Ascending aorta (tissue), 2 donors: ENCODE data around the gene TNIK. TPM values are rescaled to one million over a fixed set of nuclear protein-coding genes. Genes with fewer than 3 reads are reported as not detected.

Experiments
- DNase-seq, 2 donors: peaks; one replicate each; pipeline ENCODE4 v3.0.0-alpha.2; 2019; ENCODE audit warnings: low spot score in 2 of 2
- H3K27ac ChIP-seq, 2 donors: fragments of 200-600 bp; sonication (generic); one replicate each; pipeline ENCODE4 v1.5.1; 2016 to 2017; ENCODE audit warnings: mild to moderate bottlenecking in 1 of 2
- H3K27me3 ChIP-seq: fragments of 200-600 bp; sonication (generic); one replicate; pipeline ENCODE4 v1.5.1; 2017
- H3K36me3 ChIP-seq, 2 donors: fragments of 200-600 bp; sonication (generic); one replicate each; pipeline ENCODE4 v1.5.1; 2016
- H3K4me1 ChIP-seq, 2 donors: fragments of 200-600 bp; sonication (generic); one replicate each; pipeline ENCODE4 v1.5.1; 2016 to 2017; ENCODE audit warnings: mild to moderate bottlenecking in 1 of 2
- H3K4me3 ChIP-seq, 2 donors: fragments of 200-600 bp; sonication (generic); one replicate each; pipeline ENCODE4 v1.5.1; 2016 to 2017; ENCODE audit warnings: mild to moderate bottlenecking in 1 of 2
- H3K9me3 ChIP-seq, 2 donors: fragments of 200-600 bp; sonication (generic); one replicate each; pipeline ENCODE4 v1.5.1; 2016
- intact Hi-C: fragments of 100-400 bp; cut with DNase I; formaldehyde crosslinking; loops from one replicate; pipeline ENCODE4 v1.15.1; 2023
- total RNA-seq: library from RNA; depleted of rRNA; stranded (reverse); fragments of >200 nt; gene quantifications from one replicate; pipeline ENCODE4 v1.1.0, GENCODE V29; 2016
- TF ChIP-seq, protein P1 (sequence below), 3 experiments: fragments of 200-600 bp in 2 of 3; fragments of 450-650 bp in 1 of 3; sonication (generic) in 2 of 3; IDR thresholded peaks; one replicate each; pipeline ENCODE4 v1.5.1; 2016 to 2019; ENCODE audit warnings: antibody characterized with exemption in 3 of 3, mild to moderate bottlenecking in 1 of 3, moderate library complexity in 1 of 3

Gene TNIK
- total RNA-seq, 1 donor from 2014 or later, result 0.75 TPM

DNA sequence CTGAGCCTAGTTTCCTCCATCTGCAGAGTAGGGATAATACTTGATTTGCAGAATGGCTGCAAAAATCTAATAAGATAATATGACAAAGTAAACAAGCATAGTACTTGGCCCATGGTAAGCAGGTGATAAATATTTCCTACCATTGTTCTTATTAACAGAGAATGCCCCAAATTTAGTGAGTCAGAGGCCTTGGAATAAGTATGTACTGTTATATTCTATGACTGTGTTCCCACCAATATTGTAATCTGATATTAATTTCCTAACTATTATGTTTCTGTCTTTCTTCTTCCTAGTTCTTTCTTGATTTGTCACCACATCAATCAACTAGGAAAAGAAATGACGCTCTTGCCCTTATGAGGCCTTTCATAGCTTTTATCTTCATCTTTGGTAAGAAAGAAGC lies 255.3 kb downstream of the TNIK start:
- no peaks in the 10 kb centered on the region for H3K4me1 ChIP-seq

DNA sequence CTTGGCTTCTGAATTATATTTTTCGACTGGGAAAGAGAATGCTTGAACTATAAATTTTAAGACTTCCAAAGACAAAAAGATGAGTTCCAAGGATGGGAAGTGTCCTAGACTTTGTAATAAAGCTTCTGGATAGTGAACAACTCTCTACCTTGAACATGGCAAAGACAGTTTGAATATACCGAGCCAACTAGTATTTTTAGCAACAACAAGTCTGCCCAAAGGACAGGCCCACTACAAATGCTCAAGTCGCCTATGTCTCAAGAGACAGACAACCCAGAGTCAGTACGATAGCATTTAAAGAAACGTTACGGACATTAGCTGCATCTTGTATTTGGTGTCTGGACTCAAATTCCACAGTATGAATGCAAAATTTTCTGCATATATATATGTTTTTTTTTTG lies 258.4 kb downstream of the TNIK start:
- Histone ChIP-seq H3K27me3 (no peaks in the 10 kb centered on the region), H3K4me3 (no peak overlapping the region), H3K27ac (no peak overlapping the region), H3K4me1 (no peaks in the 10 kb centered on the region), H3K9me3 (no peaks in the 10 kb centered on the region), H3K36me3 (no peaks in the 10 kb centered on the region)
- intact Hi-C loops, result no loop called here
- no peak for DNase-seq
- TF ChIP-seq, protein P1, sequence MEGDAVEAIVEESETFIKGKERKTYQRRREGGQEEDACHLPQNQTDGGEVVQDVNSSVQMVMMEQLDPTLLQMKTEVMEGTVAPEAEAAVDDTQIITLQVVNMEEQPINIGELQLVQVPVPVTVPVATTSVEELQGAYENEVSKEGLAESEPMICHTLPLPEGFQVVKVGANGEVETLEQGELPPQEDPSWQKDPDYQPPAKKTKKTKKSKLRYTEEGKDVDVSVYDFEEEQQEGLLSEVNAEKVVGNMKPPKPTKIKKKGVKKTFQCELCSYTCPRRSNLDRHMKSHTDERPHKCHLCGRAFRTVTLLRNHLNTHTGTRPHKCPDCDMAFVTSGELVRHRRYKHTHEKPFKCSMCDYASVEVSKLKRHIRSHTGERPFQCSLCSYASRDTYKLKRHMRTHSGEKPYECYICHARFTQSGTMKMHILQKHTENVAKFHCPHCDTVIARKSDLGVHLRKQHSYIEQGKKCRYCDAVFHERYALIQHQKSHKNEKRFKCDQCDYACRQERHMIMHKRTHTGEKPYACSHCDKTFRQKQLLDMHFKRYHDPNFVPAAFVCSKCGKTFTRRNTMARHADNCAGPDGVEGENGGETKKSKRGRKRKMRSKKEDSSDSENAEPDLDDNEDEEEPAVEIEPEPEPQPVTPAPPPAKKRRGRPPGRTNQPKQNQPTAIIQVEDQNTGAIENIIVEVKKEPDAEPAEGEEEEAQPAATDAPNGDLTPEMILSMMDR (IDR thresholded peaks at IDR 0.05), result no peak

More for the DNA sequence above, 255.3 kb downstream of the TNIK start:
- Histone ChIP-seq H3K27ac (no peak overlapping the region), H3K27me3 (no peaks in the 10 kb centered on the region), H3K9me3 (no peaks in the 10 kb centered on the region), H3K4me3 (no peak overlapping the region), H3K36me3 (no peaks in the 10 kb centered on the region)
- TF ChIP-seq, protein P1 (IDR thresholded peaks at IDR 0.05), result no peak
- DNase-seq, result no peak
- intact Hi-C loops, result no loop called here

DNA sequence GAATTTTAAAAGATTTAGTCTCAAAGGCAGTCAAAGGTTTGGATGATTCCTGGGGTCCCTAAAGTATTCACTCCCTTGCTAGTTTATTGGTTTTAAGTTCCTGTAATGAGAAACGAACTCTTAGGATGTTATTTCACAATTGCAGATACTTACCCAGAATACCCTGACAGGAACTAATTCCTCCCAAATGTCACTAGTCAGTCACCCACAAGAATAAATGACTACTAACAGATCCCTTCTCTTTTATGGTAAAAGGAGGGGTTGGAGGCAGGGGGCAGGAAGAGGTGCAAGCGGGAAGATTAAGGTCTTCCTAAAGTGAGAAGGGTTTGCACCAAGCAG lies 259.5 kb downstream of the TNIK start:
- Histone ChIP-seq H3K27me3 (no peaks in the 10 kb centered on the region), H3K9me3 (no peaks in the 10 kb centered on the region), H3K4me1 (no peaks in the 10 kb centered on the region), H3K27ac (no peak overlapping the region), H3K4me3 (no peak overlapping the region), H3K36me3 (no peaks in the 10 kb centered on the region)
- TF ChIP-seq, protein P1 (IDR thresholded peaks at IDR 0.05), result no peak
- intact Hi-C loops, result no loop called here
- no peak for DNase-seq

DNA sequence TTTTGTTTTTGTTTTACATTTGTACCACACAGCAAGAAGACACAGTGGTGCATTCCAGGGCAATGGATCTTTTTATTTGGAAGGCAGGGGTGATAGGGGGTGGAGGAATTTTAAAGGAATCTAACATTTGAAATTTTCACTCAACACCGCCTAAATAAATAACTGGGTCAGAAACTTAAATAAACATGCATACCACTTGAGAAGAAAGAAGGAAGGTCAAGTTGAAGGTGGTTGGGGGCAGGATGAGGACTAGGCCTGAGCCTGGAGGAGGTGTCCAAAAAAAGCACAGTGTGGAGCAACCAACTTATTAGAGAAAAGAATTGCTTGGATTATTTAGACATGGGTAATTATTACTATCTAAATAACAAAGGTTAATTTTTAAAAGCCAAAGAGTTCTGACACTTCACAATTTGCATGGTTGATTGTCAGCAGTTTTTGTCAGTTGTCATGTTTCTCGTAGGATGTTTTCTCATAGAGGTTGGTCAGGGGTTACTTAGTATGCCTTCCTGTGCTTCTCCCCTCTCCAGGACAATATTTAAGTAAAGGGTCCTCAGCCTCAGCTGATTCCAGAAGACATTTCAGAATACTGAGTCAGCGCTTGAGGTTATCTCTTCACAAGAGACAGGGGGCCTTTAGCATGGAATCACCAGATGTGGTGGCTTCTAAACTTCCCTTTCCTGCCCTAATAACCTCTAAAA lies 260.0 kb downstream of the TNIK start:
- Histone ChIP-seq H3K9me3 (no peaks in the 10 kb centered on the region), H3K36me3 (no peaks in the 10 kb centered on the region), H3K27ac (no peak overlapping the region), H3K4me1 (no peaks in the 10 kb centered on the region), H3K27me3 (no peaks in the 10 kb centered on the region), H3K4me3 (no peak overlapping the region)
- TF ChIP-seq, protein P1 (IDR thresholded peaks at IDR 0.05), result no peak
- no peak for DNase-seq
- intact Hi-C loops, result no loop called here

DNA sequence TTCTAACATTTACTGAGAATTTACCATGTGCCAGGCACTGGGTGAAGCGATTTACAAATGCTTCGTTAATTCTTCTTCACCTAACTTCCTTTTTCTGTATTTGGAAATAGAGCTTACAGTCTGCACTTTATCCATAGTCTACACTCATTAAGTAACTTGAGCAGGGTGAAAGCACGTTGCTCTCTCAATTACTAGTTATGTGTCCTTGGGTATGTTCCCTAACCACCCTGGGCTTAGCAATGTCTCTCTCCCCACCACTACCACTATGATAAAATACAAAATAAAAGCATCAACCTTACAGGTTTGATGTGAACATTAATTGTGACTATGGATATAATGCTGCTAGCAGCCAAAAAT lies 260.8 kb downstream of the TNIK start:
- no peaks in the 10 kb centered on the region for H3K27me3 ChIP-seq
- H3K9me3 ChIP-seq, result no peaks in the 10 kb centered on the region
- H3K4me1 ChIP-seq, result no peaks in the 10 kb centered on the region
- DNase-seq, result no peak
- no peak overlapping the region for H3K4me3 ChIP-seq
- H3K36me3 ChIP-seq, result no peaks in the 10 kb centered on the region
- intact Hi-C loops, result no loop called here
- H3K27ac ChIP-seq, result no peak overlapping the region
- TF ChIP-seq, protein P1 (IDR thresholded peaks at IDR 0.05), result no peak
